ENCODE measurements around the gene RAF1.

RAF1 gene

GRCh38 chr3:12598890-12599289 is 65.0 kb downstream of the RAF1 start:
- no peak for DNase-seq (ENCODE audit: low read depth in 2 of 3, low spot score in 1 of 3)

- no peak for DNase-seq (ENCODE audit: low read depth in 2 of 3, low spot score in 1 of 3)
Observed at GRCh38 chr3:12593473-12593872, 70.4 kb downstream of the RAF1 start.

- no peak for DNase-seq (ENCODE audit: low read depth in 2 of 3, low spot score in 1 of 3)
Observed at GRCh38 chr3:12591997-12592715, 71.8 kb downstream of the RAF1 start.

- DNase-seq (ENCODE audit: low read depth in 2 of 3, low spot score in 1 of 3): no peak
Observed at GRCh38 chr3:12591456-12591855, 72.5 kb downstream of the RAF1 start.

- DNase-seq (ENCODE audit: low read depth in 2 of 3, low spot score in 1 of 3): no peak
Observed at GRCh38 chr3:12590096-12590495, 73.8 kb downstream of the RAF1 start.

- DNase-seq (ENCODE audit: low read depth in 2 of 3, low spot score in 1 of 3): no peak
Observed at GRCh38 chr3:12588039-12589009, 75.6 kb downstream of the RAF1 start.

GRCh38 chr3:12586403-12586802 is 77.5 kb downstream of the RAF1 start:
- DNase-seq (ENCODE audit: low read depth in 2 of 3, low spot score in 1 of 3): no peak

GRCh38 chr3:12585970-12586369 is 77.9 kb downstream of the RAF1 start:
- DNase-seq (ENCODE audit: low read depth in 2 of 3, low spot score in 1 of 3): no peak

GRCh38 chr3:12585181-12585580 is 78.7 kb downstream of the RAF1 start:
- DNase-seq (ENCODE audit: low read depth in 2 of 3, low spot score in 1 of 3): no peak

GRCh38 chr3:12584083-12584482 is 79.8 kb downstream of the RAF1 start:
- no peak for DNase-seq (ENCODE audit: low read depth in 2 of 3, low spot score in 1 of 3)

GRCh38 chr3:12583280-12583679 is 80.6 kb downstream of the RAF1 start:
- DNase-seq (ENCODE audit: low read depth in 2 of 3, low spot score in 1 of 3): no peak

GRCh38 chr3:12582730-12583129 is 81.2 kb downstream of the RAF1 start:
- no peak for DNase-seq (ENCODE audit: low read depth in 2 of 3, low spot score in 1 of 3)

- DNase-seq (ENCODE audit: low read depth in 2 of 3, low spot score in 1 of 3): no peak
Observed at GRCh38 chr3:12579905-12580304, 84.0 kb downstream of the RAF1 start.

GRCh38 chr3:12579456-12579855 is 84.5 kb downstream of the RAF1 start:
- DNase-seq (ENCODE audit: low read depth in 2 of 3, low spot score in 1 of 3): no peak

- no peak for DNase-seq (ENCODE audit: low read depth in 2 of 3, low spot score in 1 of 3)
Observed at GRCh38 chr3:12578742-12579141, 85.2 kb downstream of the RAF1 start.

- no peak for DNase-seq (ENCODE audit: low read depth in 2 of 3, low spot score in 1 of 3)
Observed at GRCh38 chr3:12577379-12577778, 86.5 kb downstream of the RAF1 start.

- DNase-seq (ENCODE audit: low read depth in 2 of 3, low spot score in 1 of 3): no peak
Observed at GRCh38 chr3:12574661-12575060, 89.3 kb downstream of the RAF1 start.

GRCh38 chr3:12574131-12574530 is 89.8 kb downstream of the RAF1 start:
- DNase-seq (ENCODE audit: low read depth in 2 of 3, low spot score in 1 of 3): no peak

- DNase-seq (ENCODE audit: low read depth in 2 of 3, low spot score in 1 of 3): no peak
Observed at GRCh38 chr3:12571986-12572385, 91.9 kb downstream of the RAF1 start.

- DNase-seq (ENCODE audit: low read depth in 2 of 3, low spot score in 1 of 3): no peak
Observed at GRCh38 chr3:12569836-12570235, 94.1 kb downstream of the RAF1 start.

GRCh38 chr3:12568747-12569146 is 95.2 kb downstream of the RAF1 start:
- DNase-seq (ENCODE audit: low read depth in 2 of 3, low spot score in 1 of 3): no peak

GRCh38 chr3:12566976-12567375 is 96.9 kb downstream of the RAF1 start:
- DNase-seq (ENCODE audit: low read depth in 2 of 3, low spot score in 1 of 3): no peak
